BE2C (cell line): ENCODE data around the gene NUDT15.

Experiments used
- DNase-seq: peaks from one replicate; pipeline ENCODE4 v3.0.0-alpha.2; 2020
- H3K27me3 ChIP-seq: fragments of 250-450 bp; sonication (Bioruptor Pico); 2 replicates; pipeline ENCODE4 v1.5.1; 2020; ENCODE audit warnings: mild to moderate bottlenecking
- H3K36me3 ChIP-seq: fragments of 250-450 bp; sonication (Bioruptor Pico); 2 replicates; pipeline ENCODE4 v1.5.1; 2020; ENCODE audit warnings: mild to moderate bottlenecking
- H3K4me1 ChIP-seq: fragments of 250-450 bp; sonication (Bioruptor Pico); 2 replicates; pipeline ENCODE4 v1.5.1; 2020
- H3K4me3 ChIP-seq: 2 replicates; pipeline ENCODE4 v1.5.1; 2011; ENCODE audit warnings: low read depth, low read length
- H3K9me3 ChIP-seq: fragments of 250-450 bp; sonication (Bioruptor Pico); 2 replicates; pipeline ENCODE4 v1.5.1; 2020
- TF ChIP-seq, protein P1 (sequence below): IDR thresholded peaks from 2 replicates; pipeline ENCODE4 v1.5.1; 2012; ENCODE audit warnings: mild to moderate bottlenecking, low read depth, low read length

The NUDT15 gene

DNA sequence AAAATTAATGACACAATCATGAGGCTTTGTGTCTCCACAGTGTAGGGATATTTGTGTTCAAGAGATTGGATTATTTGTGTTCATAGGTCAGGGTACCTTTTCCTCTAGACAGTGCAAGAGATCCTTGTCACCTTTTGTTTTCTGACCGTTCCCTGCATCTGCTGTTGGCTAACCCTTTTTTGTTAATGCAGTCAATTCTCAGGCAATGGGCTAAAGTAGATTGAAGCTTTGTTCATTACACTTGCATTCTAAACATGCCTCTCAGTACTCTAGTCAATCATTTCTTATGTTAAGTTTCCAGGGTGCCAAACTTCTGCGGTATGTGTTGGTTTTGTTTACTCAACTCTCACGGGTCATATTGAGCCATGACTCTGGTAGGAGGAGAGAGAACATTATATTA lies 59.1 kb downstream of the NUDT15 start:
- TF ChIP-seq, protein P1, sequence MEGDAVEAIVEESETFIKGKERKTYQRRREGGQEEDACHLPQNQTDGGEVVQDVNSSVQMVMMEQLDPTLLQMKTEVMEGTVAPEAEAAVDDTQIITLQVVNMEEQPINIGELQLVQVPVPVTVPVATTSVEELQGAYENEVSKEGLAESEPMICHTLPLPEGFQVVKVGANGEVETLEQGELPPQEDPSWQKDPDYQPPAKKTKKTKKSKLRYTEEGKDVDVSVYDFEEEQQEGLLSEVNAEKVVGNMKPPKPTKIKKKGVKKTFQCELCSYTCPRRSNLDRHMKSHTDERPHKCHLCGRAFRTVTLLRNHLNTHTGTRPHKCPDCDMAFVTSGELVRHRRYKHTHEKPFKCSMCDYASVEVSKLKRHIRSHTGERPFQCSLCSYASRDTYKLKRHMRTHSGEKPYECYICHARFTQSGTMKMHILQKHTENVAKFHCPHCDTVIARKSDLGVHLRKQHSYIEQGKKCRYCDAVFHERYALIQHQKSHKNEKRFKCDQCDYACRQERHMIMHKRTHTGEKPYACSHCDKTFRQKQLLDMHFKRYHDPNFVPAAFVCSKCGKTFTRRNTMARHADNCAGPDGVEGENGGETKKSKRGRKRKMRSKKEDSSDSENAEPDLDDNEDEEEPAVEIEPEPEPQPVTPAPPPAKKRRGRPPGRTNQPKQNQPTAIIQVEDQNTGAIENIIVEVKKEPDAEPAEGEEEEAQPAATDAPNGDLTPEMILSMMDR: no peak
- H3K27me3 ChIP-seq: no peaks in the 10 kb centered on the region
- no peaks in the 10 kb centered on the region for H3K9me3 ChIP-seq
- H3K4me1 ChIP-seq: no peaks in the 10 kb centered on the region
- DNase-seq: no peak
- H3K36me3 ChIP-seq: no peaks in the 10 kb centered on the region
- no peak overlapping the region for H3K4me3 ChIP-seq
